HG03064 (cell line): ENCODE results near the gene SLC35A2.
"Not testable (repeated sequence)": the region's sequence is repeated elsewhere in the genome, so short reads cannot be mapped to it uniquely, and the experiment has no call there.

Experiments
- ATAC-seq: cut with Tn5 transposase; IDR thresholded peaks from one replicate; pipeline ENCODE4 v1.9.1; 2021; ENCODE audit warnings: low read depth; ENCODE audit not compliant: unreplicated experiment

SLC35A2 gene

GRCh38 chrX:48854121-48854804 lies 57.2 kb downstream of the SLC35A2 start:
- ATAC-seq: not testable (repeated sequence)

- not testable (repeated sequence) for ATAC-seq
Observed at GRCh38 chrX:48853494-48853893, 58.0 kb downstream of the SLC35A2 start.
